ENCODE data around the gene NRCAM.

DNA sequence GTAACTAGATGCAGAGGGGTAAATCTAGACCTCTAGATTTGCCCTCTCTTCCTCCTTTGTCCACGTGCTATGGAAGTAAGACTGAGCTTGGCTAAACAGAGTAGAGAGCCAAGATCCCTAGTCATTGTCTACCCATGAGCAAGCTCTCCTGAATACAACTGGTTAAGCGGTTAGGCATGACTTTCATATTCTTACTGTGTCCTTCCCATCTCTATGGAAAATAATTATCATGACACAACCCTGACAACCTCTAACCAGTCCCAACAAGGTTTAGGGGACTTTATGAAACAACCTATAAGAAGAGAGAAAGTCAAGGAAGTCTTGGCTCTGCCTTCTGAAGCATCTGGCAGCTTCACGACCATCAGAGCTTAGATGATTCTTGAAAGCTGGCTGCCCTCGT, 318.2 kb downstream of the NRCAM start:
- TF ChIP-seq, protein P1, sequence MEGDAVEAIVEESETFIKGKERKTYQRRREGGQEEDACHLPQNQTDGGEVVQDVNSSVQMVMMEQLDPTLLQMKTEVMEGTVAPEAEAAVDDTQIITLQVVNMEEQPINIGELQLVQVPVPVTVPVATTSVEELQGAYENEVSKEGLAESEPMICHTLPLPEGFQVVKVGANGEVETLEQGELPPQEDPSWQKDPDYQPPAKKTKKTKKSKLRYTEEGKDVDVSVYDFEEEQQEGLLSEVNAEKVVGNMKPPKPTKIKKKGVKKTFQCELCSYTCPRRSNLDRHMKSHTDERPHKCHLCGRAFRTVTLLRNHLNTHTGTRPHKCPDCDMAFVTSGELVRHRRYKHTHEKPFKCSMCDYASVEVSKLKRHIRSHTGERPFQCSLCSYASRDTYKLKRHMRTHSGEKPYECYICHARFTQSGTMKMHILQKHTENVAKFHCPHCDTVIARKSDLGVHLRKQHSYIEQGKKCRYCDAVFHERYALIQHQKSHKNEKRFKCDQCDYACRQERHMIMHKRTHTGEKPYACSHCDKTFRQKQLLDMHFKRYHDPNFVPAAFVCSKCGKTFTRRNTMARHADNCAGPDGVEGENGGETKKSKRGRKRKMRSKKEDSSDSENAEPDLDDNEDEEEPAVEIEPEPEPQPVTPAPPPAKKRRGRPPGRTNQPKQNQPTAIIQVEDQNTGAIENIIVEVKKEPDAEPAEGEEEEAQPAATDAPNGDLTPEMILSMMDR (IDR thresholded peaks at IDR 0.05) = no peak
- no peak for TF ChIP-seq POLR2AphosphoS5 (IDR thresholded peaks at IDR 0.05)
